ENCODE data around the gene XPNPEP1. TPM values are rescaled to one million over a fixed set of nuclear protein-coding genes. Genes with fewer than 3 reads are reported as not detected.

Gene XPNPEP1
- total RNA-seq, 1 donor: 99.7 TPM

DNA sequence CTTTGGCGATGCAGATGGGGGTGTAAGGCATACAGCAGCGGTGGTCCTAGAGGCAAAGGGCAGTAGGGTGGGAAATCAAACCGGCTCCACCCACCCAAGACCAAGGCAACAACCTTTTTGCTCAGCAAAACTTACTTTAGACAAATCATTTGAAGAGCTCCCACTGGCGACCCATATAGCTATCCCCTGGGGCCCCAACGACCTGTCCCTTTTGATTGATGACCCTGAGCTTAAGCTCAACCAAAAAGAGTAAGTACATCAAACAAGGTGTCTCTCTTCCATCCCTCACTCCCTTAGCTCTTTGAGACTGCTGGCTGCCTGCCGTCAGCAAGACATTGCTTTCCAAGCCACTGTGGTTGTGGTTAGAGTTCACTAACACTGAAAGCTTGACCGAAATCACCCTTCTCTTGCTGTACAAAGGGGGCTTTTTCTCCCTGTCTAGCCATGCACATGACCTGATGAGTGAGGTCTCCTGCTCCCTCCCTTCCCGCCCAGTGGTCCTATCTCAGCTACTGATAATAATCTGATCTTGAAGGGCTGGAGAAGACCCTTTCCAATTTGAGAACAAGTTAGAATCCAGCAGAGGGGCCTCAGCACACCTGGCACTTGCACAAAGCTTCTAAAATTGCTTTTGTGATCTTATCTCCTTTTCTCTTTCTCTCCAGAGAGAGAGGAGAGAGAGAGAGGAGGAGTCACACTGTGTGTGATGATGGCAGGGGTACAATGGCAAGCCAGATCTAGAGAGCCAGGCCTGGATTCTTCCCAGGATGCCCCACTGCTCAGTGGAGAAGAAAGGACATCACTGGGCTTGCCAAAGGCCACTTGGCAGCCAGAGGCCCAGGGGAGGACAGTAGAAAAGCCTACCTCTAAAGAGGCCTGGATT, 42.2 kb downstream of the XPNPEP1 start:
- no peaks in the 10 kb centered on the region for H3K9me3 ChIP-seq (ENCODE audit: low read depth, low read length)
- no peaks in the 10 kb centered on the region for H3K27me3 ChIP-seq (ENCODE audit: insufficient read depth, low read length)
- H3K4me1 ChIP-seq (ENCODE audit: insufficient read depth, low read length): no peaks in the 10 kb centered on the region
- no peak overlapping the region for H3K4me3 ChIP-seq (ENCODE audit: low read length)

- Histone ChIP-seq H3K4me3 (ENCODE audit: low read length) (no peak overlapping the region), H3K4me1 (ENCODE audit: insufficient read depth, low read length) (no peaks in the 10 kb centered on the region), H3K27me3 (ENCODE audit: insufficient read depth, low read length) (no peaks in the 10 kb centered on the region), H3K9me3 (ENCODE audit: low read depth, low read length) (no peaks in the 10 kb centered on the region)
Observed at GRCh38 chr10:109877546-109877945, 45.8 kb downstream of the XPNPEP1 start.

DNA sequence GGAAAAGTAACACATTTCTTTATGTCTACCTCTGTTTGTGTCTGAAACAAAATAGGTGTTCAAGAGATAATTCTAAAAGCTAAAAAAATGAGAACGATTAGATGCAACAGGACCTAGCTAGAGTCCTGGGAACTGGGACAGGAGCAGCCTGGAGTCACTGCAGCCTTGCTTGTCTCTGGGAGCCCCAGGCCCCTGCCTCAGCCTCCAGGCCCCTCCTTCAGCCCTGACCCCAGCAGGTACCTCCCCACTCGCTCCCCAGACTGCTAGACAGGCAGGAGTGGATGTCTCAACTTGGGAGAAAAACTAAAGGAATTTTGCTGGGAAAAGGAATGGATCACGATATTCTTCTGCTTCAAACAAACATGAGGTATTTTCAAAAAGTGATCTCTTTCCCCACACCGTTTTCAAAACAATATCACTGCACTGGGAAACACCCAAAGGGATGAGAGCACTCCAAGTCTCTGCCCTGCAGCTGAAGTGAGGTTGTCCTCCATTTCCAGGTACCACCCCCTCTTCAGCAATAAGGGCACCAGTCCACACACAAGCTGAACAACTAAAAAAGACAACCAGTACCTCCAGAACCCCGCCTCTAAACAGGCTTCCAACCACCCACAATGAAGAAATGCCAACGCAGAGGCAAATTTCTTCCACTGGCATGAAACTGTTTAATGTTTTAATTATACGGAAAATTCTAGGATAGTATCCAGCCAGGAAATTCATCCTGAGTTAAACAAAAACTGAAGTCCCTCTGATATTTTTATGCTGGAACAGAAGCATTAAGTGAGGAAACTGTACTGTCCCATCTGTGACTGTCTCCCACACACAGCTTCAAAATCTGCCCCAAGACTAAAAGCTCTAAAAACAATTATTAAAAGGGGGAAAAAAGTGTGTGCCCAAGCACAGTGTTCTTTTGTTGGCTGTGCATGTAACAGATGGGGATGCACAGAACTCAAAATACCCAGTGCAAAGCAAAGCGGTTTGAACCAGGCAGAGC, 47.2 kb downstream of the XPNPEP1 start:
- H3K4me3 ChIP-seq (ENCODE audit: low read length): no peak overlapping the region
- no peaks in the 10 kb centered on the region for H3K27me3 ChIP-seq (ENCODE audit: insufficient read depth, low read length)
- no peaks in the 10 kb centered on the region for H3K9me3 ChIP-seq (ENCODE audit: low read depth, low read length)
- H3K4me1 ChIP-seq (ENCODE audit: insufficient read depth, low read length): no peaks in the 10 kb centered on the region

GRCh38 chr10:109875151-109875568, 48.2 kb downstream of the XPNPEP1 start:
- Histone ChIP-seq H3K9me3 (ENCODE audit: low read depth, low read length) (no peaks in the 10 kb centered on the region), H3K4me3 (ENCODE audit: low read length) (no peak overlapping the region), H3K4me1 (ENCODE audit: insufficient read depth, low read length) (no peaks in the 10 kb centered on the region), H3K27me3 (ENCODE audit: insufficient read depth, low read length) (no peaks in the 10 kb centered on the region)

GRCh38 chr10:109871476-109871875, 51.8 kb downstream of the XPNPEP1 start:
- Histone ChIP-seq H3K4me3 (ENCODE audit: low read length) (no peak overlapping the region), H3K27me3 (ENCODE audit: insufficient read depth, low read length) (no peaks in the 10 kb centered on the region), H3K9me3 (ENCODE audit: low read depth, low read length) (no peaks in the 10 kb centered on the region), H3K4me1 (ENCODE audit: insufficient read depth, low read length) (no peaks in the 10 kb centered on the region)

DNA sequence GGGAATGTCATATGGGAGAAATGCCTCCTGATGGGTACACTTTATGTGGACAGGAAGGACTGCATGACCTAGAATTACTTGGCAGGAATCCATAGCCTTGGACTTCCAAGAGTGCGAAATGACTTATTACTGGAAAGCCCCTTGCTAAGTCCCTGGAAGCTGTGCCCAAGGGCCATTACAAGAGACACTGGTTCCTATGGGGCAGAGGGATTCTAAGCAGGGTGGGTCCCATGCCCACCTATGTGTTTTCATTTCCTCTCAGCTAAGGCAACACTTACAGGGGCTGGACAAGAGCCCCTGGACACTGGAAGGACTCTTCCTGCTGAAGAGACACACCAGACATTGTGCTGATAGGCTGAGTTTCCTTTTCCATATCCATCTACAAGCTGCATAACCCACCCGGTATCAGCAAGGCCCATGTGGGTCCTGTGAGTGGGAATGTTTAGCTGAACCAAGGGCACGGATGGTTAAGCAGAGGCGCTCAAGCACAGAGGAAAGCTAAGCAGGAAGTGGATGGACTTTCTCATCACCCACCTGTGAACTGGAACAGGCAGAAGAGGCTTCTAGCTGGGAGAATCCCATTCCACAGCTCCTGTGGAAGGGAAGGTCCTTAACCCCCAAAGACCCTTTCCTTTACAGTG, 56.2 kb downstream of the XPNPEP1 start:
- H3K4me3 ChIP-seq (ENCODE audit: low read length): no peak overlapping the region
- no peaks in the 10 kb centered on the region for H3K27me3 ChIP-seq (ENCODE audit: insufficient read depth, low read length)
- peaks cover 8% of the 10 kb centered on the region for H3K9me3 ChIP-seq (ENCODE audit: low read depth, low read length)
- no peaks in the 10 kb centered on the region for H3K4me1 ChIP-seq (ENCODE audit: insufficient read depth, low read length)

- Histone ChIP-seq H3K9me3 (ENCODE audit: low read depth, low read length) (peaks cover 8% of the 10 kb centered on the region), H3K4me3 (ENCODE audit: low read length) (no peak overlapping the region), H3K27me3 (ENCODE audit: insufficient read depth, low read length) (no peaks in the 10 kb centered on the region), H3K4me1 (ENCODE audit: insufficient read depth, low read length) (no peaks in the 10 kb centered on the region)
Observed at GRCh38 chr10:109866168-109866994, 56.9 kb downstream of the XPNPEP1 start.

GRCh38 chr10:109863775-109864174, 59.5 kb downstream of the XPNPEP1 start:
- Histone ChIP-seq H3K4me3 (ENCODE audit: low read length) (no peak overlapping the region), H3K4me1 (ENCODE audit: insufficient read depth, low read length) (no peaks in the 10 kb centered on the region), H3K27me3 (ENCODE audit: insufficient read depth, low read length) (no peaks in the 10 kb centered on the region), H3K9me3 (ENCODE audit: low read depth, low read length) (peaks cover 8% of the 10 kb centered on the region)

- Histone ChIP-seq H3K4me3 (ENCODE audit: low read length) (no peak overlapping the region), H3K27me3 (ENCODE audit: insufficient read depth, low read length) (no peaks in the 10 kb centered on the region), H3K9me3 (ENCODE audit: low read depth, low read length) (peaks cover 8% of the 10 kb centered on the region), H3K4me1 (ENCODE audit: insufficient read depth, low read length) (no peaks in the 10 kb centered on the region)
Observed at GRCh38 chr10:109862738-109863137, 60.6 kb downstream of the XPNPEP1 start.

- Histone ChIP-seq H3K4me3 (ENCODE audit: low read length) (no peak overlapping the region), H3K9me3 (ENCODE audit: low read depth, low read length) (peaks cover 8% of the 10 kb centered on the region), H3K4me1 (ENCODE audit: insufficient read depth, low read length) (no peaks in the 10 kb centered on the region), H3K27me3 (ENCODE audit: insufficient read depth, low read length) (no peaks in the 10 kb centered on the region)
Observed at GRCh38 chr10:109862041-109862440, 61.3 kb downstream of the XPNPEP1 start.

DNA sequence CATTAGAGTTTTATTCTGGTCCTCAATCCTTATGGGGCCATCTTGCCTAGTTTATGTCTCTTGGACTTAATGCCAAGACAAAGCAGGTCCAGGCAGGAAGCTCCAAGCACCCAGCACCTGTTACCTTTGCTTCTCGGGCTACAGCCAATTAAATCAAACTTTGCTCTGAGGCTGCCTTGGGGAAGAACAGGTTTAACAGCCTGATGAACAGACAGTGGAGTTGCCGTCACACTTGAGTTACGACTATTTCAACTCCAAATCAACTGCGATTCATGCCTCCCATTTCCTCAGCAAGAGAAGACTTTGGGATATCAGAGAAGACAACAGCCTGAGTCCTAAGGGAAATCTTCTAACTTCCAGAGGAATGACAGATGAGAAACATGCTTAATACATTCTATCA, 62.2 kb downstream of the XPNPEP1 start:
- Histone ChIP-seq H3K4me1 (ENCODE audit: insufficient read depth, low read length) (no peaks in the 10 kb centered on the region), H3K4me3 (ENCODE audit: low read length) (no peak overlapping the region), H3K9me3 (ENCODE audit: low read depth, low read length) (peaks cover 8% of the 10 kb centered on the region), H3K27me3 (ENCODE audit: insufficient read depth, low read length) (no peaks in the 10 kb centered on the region)

DNA sequence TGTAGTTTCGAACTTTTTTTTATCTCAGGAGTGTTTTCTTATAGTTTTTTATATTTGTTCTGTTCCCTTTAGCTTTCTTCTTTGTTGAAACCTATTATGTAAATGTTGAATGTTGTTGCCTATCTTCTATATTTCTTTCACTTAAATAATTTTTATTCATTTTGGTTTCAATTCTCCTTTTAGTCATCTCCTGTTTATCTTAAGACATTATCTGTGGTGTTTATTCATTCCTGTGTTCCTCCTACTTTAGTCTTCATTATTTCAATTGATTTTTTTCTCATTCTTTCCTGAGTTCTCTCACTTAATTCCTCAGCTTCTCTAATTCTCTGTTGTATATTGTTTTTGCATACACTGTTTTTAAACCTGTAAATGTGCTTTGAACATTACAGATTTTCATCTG, 64.1 kb downstream of the XPNPEP1 start:
- Histone ChIP-seq H3K4me1 (ENCODE audit: insufficient read depth, low read length) (no peaks in the 10 kb centered on the region), H3K27me3 (ENCODE audit: insufficient read depth, low read length) (no peaks in the 10 kb centered on the region), H3K4me3 (ENCODE audit: low read length) (no peak overlapping the region), H3K9me3 (ENCODE audit: low read depth, low read length) (peaks cover 8% of the 10 kb centered on the region)

- H3K9me3 ChIP-seq (ENCODE audit: low read depth, low read length): no peaks in the 10 kb centered on the region
- peaks cover 6% of the 10 kb centered on the region for H3K4me1 ChIP-seq (ENCODE audit: insufficient read depth, low read length)
- no peaks in the 10 kb centered on the region for H3K27me3 ChIP-seq (ENCODE audit: insufficient read depth, low read length)
- no peak overlapping the region for H3K4me3 ChIP-seq (ENCODE audit: low read length)
Observed at GRCh38 chr10:109855746-109856145, 67.6 kb downstream of the XPNPEP1 start.

DNA sequence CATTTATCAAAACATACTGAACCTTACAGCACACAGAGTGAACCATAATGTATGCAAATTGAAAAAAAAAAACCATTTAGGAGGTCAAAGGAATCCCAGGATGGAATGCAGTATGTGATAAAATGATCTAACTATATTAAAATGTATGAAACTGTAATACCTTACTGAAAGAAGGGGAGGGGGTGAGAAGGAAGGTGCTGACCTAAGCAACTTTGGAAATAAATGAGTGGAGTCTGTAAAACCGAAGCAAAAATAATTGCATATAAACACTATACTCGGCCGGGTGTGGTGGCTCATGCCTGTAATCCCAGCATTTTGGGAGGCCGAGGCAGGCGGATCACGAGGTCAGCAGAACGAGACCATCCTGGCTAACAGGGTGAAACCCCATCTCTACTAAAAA, 69.4 kb downstream of the XPNPEP1 start:
- Histone ChIP-seq H3K4me1 (ENCODE audit: insufficient read depth, low read length) (peaks cover 6% of the 10 kb centered on the region), H3K27me3 (ENCODE audit: insufficient read depth, low read length) (no peaks in the 10 kb centered on the region), H3K9me3 (ENCODE audit: low read depth, low read length) (no peaks in the 10 kb centered on the region), H3K4me3 (ENCODE audit: low read length) (no peak overlapping the region)
